K562 (cell line): ENCODE measurements around the gene METRN. TPM values are rescaled to one million over a fixed set of nuclear protein-coding genes. Genes with fewer than 3 reads are reported as not detected.
A peak's percentile ranks its signal among the peaks of the same experiment; 100 is the strongest.

Experiments
- HDAC8 ChIP-seq: fragments of 450-650 bp; IDR thresholded peaks from 2 replicates; pipeline ENCODE4 v1.6.1; 2016; ENCODE audit warnings: mild to moderate bottlenecking, missing genetic modification characterization, moderate library complexity, missing compliant biosample characterization
- KAT7 ChIP-seq: sonication (generic); formaldehyde crosslinking; IDR thresholded peaks from 2 replicates; pipeline ENCODE4 v1.8.0; 2022; ENCODE audit warnings: missing genetic modification reagents, mild to moderate bottlenecking, borderline replicate concordance
- MYNN ChIP-seq, 2 experiments: sonication (generic); formaldehyde crosslinking in 1 of 2; IDR thresholded peaks; 2 replicates each; pipeline versions ENCODE4 v1.5.0 to v1.6.1; 2016 to 2020; ENCODE audit warnings: antibody characterized with exemption in 1 of 2, missing genetic modification reagents in 1 of 2
- PRPF4 ChIP-seq: fragments of 200-400 bp; formaldehyde crosslinking; IDR thresholded peaks from one replicate; pipeline ENCODE4 v1.6.1; 2017; ENCODE audit warnings: low read length, low read depth, mild to moderate bottlenecking; ENCODE audit not compliant: insufficient read depth, poor library complexity, severe bottlenecking
- PURB ChIP-seq: sonication (generic); formaldehyde crosslinking; IDR thresholded peaks from 2 replicates; pipeline ENCODE4 v1.9.0; 2021; ENCODE audit warnings: low read depth, mild to moderate bottlenecking, missing genetic modification reagents
- RBFOX2 ChIP-seq: fragments of 200-400 bp; formaldehyde crosslinking; IDR thresholded peaks from 2 replicates; pipeline ENCODE4 v1.6.1; 2017; ENCODE audit warnings: low read depth, mild to moderate bottlenecking, low read length, moderate library complexity
- SRSF1 ChIP-seq: fragments of 200-400 bp; formaldehyde crosslinking; IDR thresholded peaks from 2 replicates; pipeline ENCODE4 v1.6.1; 2017; ENCODE audit warnings: mild to moderate bottlenecking, low read depth, low read length, moderate library complexity
- ZFP30 ChIP-seq: fragments of 250-450 bp; sonication (Bioruptor Pico); IDR thresholded peaks from 2 replicates; pipeline ENCODE4 v1.8.0; 2022; ENCODE audit warnings: moderate library complexity, mild to moderate bottlenecking, inconsistent platforms, borderline replicate concordance
- polyA plus RNA-seq, 8 experiments: library from polyadenylated mRNA; depleted of rRNA in 4 of 8; stranded (reverse) in 5 of 8; unstranded in 3 of 8; fragments of >200 nt; fragmentation: Nextera tagmentation in 2 of 8; fragmentation: Illumina TruSeq in 1 of 8; extraction: Ambion mirVana in 2 of 8; extraction: Trizol in 1 of 8; gene quantifications; 2 replicates each; pipeline versions ENCODE4 v1.2.1 to v1.2.3, GENCODE V29; 2011 to 2014; ENCODE audit warnings: inconsistent platforms in 1 of 8, missing spikeins in 1 of 8
- total RNA-seq, 7 experiments: library from RNA; depleted of rRNA in 6 of 7; stranded (reverse); fragments of >200 nt in 6 of 7; fragmentation: Illumina TruSeq in 2 of 7; extraction: Trizol in 2 of 7; gene quantifications; 2 replicates each; pipeline versions ENCODE4 v1.2.1 to v1.2.3, GENCODE V29; 2011 to 2021; ENCODE audit warnings: low replicate concordance in 1 of 7
- TF ChIP-seq, protein P1 (sequence below): sonication (generic); formaldehyde crosslinking; IDR thresholded peaks from 2 replicates; pipeline ENCODE4 v1.9.0; 2022; ENCODE audit warnings: mild to moderate bottlenecking, missing genetic modification reagents

The METRN gene
- total and polyA plus RNA-seq, 9 of the 15 experiments (the other 6 are each of a cell fraction or from before 2014, with no cell fraction given), result 0.20 to 89.8 (median 15.4) TPM

DNA sequence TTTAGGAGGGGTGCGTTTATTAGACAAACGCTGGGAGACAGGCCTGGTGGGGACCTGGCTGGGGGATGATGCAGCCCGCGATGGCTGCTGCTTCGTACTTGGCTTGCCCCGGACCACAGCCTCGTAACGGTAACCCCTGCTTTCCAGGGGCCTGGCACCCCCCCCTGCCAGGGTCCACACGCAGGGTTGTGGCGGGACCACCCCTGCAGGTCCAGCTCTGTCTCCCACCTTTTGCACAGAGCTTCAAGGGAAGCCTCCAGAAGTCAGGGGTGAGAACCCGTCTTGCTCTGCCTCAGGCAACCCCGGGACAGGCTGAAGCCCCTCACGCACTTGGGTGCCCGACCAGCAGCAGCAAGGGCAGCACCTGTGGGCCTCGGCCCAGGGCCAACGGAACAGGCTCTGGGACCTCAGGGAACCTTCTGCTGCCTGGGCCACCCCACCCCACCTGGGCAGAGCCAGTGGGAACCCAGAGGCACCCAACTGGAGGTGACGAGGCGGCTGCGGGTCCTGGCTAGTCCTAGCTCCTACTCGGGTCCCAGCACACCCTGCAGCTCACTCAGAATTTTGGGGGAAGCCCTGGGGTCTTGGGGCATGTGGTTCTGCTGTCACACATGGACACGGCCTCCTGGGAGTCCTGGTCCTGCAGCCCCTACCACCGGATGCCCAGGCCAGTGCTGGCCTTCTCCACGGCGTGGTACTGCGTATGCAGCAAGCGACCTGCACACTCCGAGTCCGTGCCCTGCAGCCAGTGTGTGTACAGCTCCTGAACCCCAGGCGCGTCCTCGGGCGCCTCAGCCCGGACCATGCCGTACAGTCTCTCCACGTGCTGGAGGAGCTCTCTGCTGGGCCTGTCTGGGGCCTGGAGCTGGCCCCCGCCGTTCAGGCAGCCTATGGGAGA lies 15.1 kb downstream of the METRN start (continued):
- TF ChIP-seq MYNN (IDR thresholded peaks at IDR 0.05), result no peak; the same call in 1 of the 2 replicates
- TF ChIP-seq MYNN (CRISPR knock-in tag; IDR thresholded peaks at IDR 0.05), result no peak
- peak; percentile 32 for TF ChIP-seq PRPF4
- TF ChIP-seq HDAC8 (tag), result no peak
- no peak for TF ChIP-seq ZFP30 (CRISPR knock-in tag)
- TF ChIP-seq, protein P1, sequence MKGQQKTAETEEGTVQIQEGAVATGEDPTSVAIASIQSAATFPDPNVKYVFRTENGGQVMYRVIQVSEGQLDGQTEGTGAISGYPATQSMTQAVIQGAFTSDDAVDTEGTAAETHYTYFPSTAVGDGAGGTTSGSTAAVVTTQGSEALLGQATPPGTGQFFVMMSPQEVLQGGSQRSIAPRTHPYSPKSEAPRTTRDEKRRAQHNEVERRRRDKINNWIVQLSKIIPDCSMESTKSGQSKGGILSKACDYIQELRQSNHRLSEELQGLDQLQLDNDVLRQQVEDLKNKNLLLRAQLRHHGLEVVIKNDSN (CRISPR knock-in tag), result no peak
- peak; percentile 41 for TF ChIP-seq RBFOX2
- no peak for TF ChIP-seq KAT7 (CRISPR knock-in tag)
- no peak for TF ChIP-seq PURB (CRISPR knock-in tag)
- TF ChIP-seq SRSF1, result 0 out of 2 replicates have a peak, but pooled peaks have one; percentile 3
